NCI-H460 (cell line): ENCODE data around the gene PPP4R2. TPM values are rescaled to one million over a fixed set of nuclear protein-coding genes. Genes with fewer than 3 reads are reported as not detected.
"Not testable (repeated sequence)": the region's sequence is repeated elsewhere in the genome, so short reads cannot be mapped to it uniquely, and the experiment has no call there.

Source experiments
- DNase-seq: peaks from one replicate; pipeline ENCODE4 v3.0.0-alpha.2; 2016; ENCODE audit warnings: low read depth; ENCODE audit errors: extremely low read depth
- total RNA-seq: library from RNA; depleted of rRNA; stranded (reverse); fragments of >200 nt; shearing (Covaris generic); gene quantifications from 2 replicates; pipeline ENCODE4 v1.2.3, GENCODE V29; 2014

PPP4R2 gene
- total RNA-seq, 1 experiment from 2014 or later, result 45.4 TPM

DNA sequence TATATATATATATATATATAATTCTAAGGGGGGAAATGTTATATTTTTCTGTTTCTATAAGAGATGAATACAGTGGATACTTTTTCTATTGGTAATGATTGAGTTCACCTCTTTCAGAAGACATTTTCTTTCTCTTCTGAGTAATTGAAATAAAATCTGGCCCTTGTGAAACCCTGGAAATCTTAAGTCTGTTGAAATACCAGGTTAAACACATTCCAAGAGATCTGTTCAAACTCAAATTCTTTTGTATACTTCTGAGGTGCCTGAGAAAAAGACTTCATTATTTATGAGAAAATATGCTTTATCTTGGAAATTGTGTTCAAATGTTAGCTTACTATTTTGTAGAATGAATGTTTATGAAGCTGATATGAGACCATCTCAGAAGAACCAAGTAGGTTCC lies 69.6 kb downstream of the PPP4R2 start:
- not testable (repeated sequence) for DNase-seq

DNA sequence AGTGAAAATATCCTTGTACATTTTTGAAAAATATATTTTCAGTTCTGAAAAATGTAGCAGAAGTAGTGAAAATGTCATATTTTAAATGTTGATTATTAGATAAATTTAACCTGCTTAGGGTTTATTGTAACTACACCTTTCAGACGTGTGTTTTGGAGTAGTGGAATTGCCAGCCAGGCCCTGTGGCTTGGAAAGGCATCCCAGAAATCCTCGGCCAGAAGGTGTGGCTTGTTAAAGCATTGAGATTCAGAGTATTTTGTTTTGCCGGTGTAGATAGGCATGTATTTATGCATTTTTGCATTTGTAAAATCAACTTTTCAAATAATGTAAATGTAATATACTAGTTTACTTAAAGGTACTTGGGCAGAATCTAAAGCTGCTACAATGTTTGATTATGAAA lies 71.8 kb downstream of the PPP4R2 start:
- no peak for DNase-seq

DNA sequence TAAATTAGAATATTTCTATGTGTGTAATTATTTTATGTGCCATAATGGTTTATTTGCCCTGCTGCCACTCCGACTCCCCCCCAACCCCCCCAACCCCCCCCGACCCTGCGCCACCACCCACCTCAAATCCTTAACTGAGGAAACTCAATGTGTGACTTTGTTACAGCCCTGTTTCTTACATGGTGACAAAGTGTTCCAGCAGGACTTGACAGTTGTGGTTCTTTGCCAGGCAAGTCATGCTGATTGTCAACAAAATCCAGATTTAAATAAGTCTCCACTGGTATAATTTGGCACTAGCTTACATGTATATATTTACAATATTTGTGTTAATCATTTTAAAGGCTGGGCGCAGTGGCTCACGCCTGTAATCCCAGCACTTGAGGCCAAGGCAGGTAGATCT lies 72.6 kb downstream of the PPP4R2 start:
- DNase-seq, result no peak

- DNase-seq, result no peak
Measured at GRCh38 chr3:73069775-73070444, 73.3 kb downstream of the PPP4R2 start.

GRCh38 chr3:73070675-73071575 lies 74.3 kb downstream of the PPP4R2 start:
- no peak for DNase-seq

DNA sequence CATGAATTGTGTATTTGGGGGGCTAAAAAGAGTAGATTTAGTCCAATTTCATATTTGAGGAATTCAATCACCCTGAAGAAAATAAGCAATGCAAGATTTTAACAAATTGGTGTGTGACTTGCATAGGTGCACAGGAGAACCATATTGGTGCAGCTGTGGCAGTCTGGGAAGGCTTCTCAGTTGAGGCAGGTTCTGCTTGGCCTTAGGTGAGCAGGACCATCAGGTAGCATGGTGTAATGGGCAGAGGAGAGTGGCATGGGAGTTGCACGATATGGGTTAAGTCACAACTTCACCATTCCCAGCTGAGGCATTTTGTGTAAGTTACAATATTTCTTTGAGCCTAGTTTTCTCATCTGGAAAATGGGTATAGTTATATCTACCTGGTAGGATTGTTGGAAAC lies 75.3 kb downstream of the PPP4R2 start:
- no peak for DNase-seq

GRCh38 chr3:73072634-73073033 lies 76.0 kb downstream of the PPP4R2 start:
- DNase-seq, result no peak

GRCh38 chr3:73073091-73073707 lies 76.6 kb downstream of the PPP4R2 start:
- DNase-seq, result no peak

- no peak for DNase-seq
Measured at GRCh38 chr3:73074781-73075180, 78.2 kb downstream of the PPP4R2 start.

GRCh38 chr3:73080216-73080966 lies 83.8 kb downstream of the PPP4R2 start:
- no peak for DNase-seq

GRCh38 chr3:73081140-73081539 lies 84.5 kb downstream of the PPP4R2 start:
- no peak for DNase-seq

DNA sequence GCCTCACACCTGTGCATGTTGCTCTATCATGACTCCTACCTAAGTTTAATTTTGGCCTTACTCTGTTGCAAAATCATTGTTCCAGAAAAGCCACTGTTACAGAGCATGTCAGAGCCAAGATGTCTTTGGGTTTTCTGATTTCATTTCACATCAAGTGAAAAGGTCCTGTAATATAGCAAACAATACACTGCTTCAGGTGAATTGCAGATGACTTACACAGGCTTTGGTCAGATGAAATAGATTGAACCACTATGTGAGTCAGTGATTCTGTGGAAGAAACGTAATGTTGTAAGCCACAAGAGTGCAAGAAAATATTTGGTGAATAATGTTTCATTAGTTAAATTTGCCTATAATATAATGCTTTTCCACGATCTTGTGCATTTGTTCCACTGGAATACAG lies 87.6 kb downstream of the PPP4R2 start:
- DNase-seq, result no peak

GRCh38 chr3:73086071-73086494 lies 89.5 kb downstream of the PPP4R2 start:
- peak; percentile 20 for DNase-seq

- peak; percentile 28 for DNase-seq
Measured at GRCh38 chr3:73094129-73094528, 97.5 kb downstream of the PPP4R2 start.

DNA sequence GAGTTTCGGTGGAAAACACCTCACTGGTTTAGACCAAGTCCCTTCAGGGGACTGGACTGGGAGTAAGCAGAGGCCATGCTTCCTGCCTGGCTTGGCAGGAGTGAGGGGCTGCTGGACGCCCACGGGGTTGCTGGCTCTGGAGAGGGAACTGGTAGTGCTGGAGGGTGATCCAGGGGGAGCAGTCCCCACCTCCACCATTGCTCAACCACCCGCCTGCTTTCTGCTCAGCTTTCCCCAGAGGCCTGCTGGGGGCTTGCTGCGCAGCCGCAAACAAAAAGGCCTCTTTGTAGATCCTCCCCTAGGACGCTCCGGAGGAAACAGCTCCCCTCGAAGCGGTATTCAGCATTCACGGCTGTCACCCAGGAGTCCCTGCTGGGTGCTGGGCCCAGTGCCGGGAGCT lies 98.3 kb downstream of the PPP4R2 start:
- DNase-seq, result no peak

DNA sequence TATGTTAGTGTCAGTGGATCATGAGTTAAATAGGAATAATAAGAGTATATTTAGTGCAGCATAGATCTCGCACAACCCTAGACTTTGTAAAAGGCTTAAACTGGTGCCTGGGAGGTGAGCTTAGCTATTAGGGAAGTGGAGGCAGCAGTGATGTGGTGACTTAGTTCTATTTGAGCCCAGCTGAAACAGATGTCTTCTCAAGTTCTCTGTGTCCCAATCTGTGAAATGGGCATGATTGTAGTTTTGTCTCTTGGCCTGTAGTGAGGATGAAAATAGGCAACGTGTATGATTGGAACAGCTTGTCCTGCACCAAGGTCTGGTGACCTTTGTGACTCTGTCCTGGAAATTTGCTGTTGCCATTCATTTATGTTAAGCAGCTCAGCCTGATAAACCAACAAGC lies 99.6 kb downstream of the PPP4R2 start:
- DNase-seq, result no peak

DNA sequence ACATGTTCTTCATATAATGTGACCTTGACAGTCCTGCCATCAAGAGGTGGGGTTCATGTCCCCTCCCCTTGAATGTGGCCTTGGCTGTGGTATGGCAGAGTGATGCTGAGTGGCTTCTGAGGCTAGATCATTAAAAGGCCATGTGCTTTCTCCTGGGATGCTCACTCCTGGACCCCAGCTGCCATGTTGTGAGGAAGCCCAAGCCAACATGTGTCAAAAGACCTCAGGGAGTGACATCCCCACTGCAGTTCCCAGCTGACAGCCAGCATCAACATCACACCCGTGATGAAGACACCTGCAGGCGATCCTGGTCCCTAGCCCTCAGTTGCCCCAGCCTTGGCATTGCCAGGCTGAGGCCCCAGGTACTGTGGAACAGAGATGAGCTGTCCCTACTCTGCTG lies 101.4 kb downstream of the PPP4R2 start:
- no peak for DNase-seq

DNA sequence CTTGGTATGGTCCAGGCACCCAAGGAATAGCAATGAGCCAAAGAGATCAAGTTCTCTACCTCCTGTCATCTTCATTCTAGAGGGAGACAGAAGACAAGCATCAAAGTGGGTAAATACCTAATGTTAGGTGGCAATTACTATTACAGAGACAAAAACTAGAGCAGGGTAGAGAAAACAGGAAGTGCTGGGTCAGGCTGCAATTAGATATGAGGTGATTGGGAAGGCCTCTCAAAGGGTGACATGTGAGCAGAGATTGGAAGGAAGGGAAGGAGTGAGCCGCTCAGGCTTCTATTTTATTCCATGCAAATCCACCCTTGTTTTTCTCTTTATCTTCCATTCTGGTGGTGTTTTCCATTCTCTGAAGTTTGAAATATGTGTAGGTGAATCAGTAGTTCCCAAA lies 102.3 kb downstream of the PPP4R2 start:
- DNase-seq, result no peak

DNA sequence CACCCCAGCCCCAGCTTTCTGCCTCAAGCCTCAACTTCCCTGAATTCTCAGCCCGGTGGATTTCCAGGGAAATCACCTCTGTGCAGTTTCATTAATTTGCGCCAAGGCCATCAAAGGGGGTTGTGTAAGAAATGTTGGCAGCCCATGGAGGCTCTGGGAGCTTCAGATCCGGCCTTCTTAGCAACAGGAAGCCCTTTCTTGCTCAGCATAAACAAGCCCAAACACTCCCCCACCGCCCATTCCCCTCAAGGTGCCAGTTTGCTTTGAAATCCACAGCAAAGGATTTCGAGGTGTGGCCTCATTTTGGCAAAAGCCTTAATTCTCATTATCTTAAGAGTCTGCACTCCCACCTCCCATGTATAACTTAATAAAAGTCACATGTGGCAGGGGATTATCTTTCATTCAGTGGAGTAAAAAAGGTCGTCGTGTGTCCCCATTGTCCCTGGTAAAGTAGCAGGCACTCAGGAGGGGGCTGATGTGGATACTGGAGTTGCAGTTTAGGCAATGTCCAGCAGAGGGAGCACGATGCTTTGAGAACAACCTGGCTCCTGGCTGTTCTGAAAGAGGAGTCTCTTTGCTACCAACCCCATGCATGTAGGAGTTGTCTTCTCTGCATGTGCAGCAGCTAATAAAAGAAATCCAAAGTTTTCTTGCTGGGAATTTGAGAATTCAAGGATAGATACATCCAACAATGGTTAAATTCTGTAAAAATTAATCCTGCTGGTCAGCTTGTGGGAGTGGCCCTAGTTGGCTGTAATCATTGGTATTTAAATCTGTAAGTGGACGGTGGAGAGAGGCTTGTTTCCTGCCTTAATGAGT lies 104.3 kb downstream of the PPP4R2 start:
- DNase-seq, result peak; percentile 70

GRCh38 chr3:73101881-73102280 lies 105.3 kb downstream of the PPP4R2 start:
- no peak for DNase-seq
